ENCODE data around the gene ST6GALNAC3.

Gene ST6GALNAC3

DNA sequence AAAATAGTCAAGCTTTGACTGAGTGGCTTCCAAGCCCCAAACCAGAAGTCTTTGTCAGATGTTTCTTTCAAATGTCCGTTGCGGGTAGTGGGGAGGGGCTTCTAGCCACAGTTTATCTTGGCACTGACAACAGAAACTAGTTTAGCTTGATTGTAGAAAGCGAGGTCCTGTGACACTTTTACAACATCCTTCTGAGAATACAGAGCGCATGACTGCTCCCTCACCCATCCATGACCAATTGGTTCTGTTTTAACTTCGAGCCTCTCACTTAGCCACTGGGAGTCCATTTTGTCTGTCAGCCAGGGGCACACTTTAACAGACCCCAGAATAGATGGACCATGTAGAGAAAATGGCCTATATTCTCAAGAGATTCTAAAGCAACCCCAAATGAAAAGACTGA is 593.5 kb downstream of the ST6GALNAC3 start:
- no peak for DNase-seq

DNA sequence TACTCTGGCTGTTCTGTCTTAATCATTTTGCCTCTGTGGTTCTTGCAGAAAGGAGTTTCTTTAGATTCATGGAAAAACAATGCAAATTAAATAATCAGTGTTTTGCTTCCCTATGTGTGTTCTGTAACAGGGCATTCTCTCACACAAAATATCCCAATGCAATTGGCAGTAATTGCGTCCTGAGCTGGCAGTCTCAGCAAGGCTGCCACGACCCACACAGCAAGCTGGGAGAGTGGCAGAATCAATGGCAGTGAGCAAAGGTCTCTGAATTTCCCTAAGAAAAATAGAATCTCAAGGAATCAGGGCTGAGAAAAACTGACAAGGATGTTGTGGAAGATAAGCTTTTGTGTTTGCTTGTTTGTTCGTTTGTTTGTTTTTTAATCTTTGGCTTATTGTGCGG is 594.6 kb downstream of the ST6GALNAC3 start:
- no peak for DNase-seq

DNA sequence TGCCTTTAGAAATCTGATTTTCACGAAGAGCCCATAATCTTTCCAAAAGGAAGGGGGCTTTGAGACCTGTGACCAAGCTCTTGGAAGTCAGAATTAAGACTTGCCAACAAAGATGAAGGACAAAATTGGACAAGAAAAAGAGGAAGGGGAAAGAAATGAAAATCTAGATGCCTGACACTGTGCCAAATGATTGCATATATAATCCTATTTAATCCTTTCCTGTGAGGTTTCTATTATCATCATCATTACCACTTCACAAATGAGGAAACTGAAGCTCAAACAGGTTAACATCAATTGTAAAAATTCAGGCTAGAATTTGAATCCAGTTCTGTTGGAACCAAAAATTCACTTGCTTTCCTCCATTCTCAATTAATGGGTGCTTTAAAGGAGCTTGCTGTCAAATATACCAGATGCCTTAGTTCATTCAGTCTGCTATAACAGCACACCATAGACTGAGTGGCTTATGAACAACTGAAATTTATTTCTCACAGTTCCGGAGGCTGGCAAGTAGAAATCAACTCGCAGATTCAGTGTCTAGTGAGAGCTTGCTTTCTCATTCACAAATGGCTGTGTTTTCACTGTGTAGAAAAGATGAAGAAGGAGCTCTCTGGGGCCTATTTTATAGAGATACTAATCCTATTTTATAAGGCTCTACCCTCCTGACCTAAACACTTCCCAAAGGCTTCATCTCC is 595.2 kb downstream of the ST6GALNAC3 start:
- DNase-seq: no peak

DNA sequence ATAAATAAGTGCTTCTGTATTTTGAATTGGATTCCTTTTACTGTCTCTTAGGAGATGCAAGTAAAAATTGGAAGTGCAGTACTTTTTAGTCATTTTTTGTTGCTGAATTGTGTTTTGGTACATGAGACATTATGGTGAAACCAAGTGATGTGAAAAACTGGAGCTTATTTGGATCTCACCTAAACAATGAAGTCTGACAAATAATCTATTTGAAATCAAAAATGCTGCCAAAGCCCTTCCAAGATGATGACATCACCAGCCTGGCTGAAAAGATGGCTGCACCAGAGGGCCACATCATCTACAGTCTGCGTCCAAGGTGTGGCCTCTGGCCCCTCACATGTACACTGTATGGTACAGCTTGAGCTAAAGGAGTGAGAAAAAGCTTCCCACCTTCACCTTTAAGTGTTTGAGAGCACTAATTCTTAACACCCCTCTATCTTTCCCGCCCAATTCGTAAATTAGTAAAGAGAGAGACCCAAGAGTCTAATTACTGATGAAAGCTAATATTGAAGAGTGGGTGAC is 600.2 kb downstream of the ST6GALNAC3 start:
- DNase-seq: no peak

DNA sequence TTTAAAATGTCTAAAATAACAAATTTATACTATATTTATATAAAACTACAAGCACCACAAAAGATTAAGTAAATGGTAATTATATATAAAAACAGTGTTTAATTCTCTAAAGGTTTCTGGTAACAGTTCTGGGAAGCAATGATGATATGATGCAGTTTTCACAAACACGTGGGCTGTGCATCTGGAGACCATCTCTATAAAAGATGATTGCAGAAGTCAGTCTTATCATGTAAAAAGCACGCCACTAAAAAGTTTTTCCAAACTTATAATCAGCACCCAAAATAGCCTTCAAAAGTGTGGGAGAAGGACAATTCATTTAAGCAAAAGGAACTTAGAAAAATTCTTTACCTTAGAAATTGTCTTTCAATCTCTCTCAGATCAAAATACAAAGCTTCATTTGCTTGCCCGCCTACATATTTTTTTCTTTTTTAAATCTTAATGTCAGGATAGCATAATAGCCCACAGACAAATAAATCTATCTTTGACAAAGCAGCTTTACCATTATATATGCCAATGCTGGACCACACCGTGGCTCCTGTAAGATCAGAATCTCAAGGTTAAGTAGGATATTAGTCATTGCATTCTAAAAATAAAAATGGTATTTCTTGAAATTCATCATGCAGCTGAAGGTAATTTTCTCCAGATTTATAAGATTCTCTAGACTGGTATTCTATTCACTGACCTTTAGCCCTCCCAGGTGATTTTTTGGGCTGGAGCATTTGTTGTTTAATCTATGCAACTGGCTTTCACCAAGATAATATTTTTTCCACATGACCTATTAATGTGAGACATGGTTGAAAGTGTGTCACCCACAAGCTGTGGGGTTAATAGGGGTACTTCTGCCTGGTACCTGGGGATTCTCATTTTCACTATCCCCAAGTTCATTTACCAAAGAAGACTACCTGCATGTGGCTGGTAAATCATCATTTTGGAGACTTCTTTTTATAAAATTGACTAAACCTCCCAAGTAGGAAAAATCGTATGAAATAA is 603.2 kb downstream of the ST6GALNAC3 start:
- DNase-seq: no peak

DNA sequence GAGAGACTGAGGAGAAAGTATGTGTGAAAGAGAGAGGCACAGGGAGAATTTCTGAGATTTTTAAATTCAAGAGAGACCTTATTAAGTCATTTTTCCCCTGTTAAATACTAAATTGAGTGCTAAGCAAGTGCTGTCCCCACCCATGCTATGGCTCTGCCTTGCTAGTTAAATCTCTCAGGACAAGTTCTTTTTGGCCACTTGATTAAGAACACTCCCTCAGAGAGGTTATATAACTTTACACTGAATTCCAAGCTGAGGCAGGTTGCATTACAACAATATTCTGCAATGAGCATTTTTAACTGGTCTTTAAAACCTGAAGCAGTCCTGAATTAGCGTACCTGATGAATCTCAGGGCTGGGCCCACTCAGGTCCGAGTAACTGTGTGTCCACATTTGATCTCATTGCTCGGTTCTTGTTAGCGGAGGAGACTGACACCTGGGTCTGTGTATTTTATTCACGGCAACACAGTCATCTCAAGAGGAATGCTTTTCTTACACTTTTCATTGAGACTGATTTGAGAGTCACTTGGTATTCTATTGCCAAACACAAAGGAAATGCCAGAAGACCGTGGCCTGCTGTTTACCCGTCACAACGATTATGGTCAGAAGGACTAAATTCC is 605.1 kb downstream of the ST6GALNAC3 start:
- no peak for DNase-seq

DNA sequence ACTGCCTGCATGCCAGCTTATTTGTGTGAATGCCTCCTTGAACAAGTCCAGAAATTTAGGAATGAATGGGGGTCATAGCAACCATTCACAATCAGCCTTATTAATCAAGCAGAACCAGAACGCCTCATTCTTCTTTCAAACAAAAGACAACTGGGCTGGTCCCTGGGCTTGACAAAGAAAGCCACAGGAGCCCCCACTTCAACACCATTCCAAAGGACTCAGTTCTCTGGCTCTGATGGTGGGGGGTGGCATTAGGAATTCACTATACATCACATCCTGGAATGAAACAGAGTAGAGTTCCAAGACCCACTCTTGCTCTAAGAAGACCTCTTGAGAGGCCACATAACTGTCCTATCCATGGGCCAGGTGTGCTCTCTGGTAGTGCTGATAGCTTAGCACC is 606.1 kb downstream of the ST6GALNAC3 start:
- no peak for DNase-seq

DNA sequence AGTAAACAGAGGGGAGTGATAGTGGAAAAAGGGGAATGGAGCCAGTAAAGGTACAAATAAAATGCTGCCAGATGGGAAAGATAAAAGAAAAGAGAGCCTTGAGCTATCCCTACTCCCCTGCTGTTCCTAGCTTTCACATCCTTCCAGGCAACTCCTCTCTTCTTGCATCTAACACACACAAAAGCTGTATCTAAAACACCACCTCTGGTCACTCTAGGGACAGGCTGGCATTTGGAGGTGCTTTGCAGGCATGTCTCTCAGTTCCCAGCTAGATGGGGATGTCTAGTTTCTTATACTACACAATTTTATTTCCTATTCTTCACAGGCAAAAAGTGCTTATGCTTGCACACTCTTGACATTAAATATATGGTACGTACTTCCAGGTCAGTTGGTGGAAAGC is 607.6 kb downstream of the ST6GALNAC3 start:
- DNase-seq: no peak

Measured in DMS 273 treated with DMSO at 0.1 percent for 48 hours (cell line).